Measurements from ENCODE around the gene ANKHD1.

ANKHD1 gene

DNA sequence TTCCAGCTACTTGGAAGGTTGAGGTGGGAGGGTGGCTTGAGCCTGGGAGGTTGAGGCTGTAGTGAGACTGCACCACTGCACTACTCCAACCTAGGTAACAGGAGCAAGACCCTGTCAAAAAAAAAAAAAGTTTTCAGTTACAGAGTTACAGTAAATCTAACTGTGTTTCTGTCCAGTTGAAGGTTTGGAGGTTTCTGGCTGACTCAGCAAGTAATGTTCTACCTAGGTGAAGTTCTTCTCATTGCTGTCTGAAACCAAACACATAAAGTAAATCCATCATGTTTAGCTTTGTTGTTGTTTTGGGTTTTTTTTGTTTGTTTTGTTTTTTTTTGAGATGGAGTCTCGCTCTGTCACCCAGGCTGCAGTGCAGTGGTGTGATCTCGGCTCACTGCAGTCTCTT is 7.9 kb upstream of the ANKHD1 start:
- Histone ChIP-seq H3K4me3 (replicated peaks; ENCODE audit: insufficient read depth, low read length) (no peak overlapping the region), H3K27ac (replicated peaks) (no peak overlapping the region), H3K27me3 (ENCODE audit: insufficient read depth, poor library complexity, severe bottlenecking) (no peaks in the 10 kb centered on the region)
- no peak for DNase-seq (ENCODE audit: low read depth in 1 of 2, low spot score in 1 of 2)
- TF ChIP-seq SPI1 (IDR thresholded peaks at IDR 0.05; ENCODE audit: borderline replicate concordance, low read depth) (no peak), GABPA (IDR thresholded peaks at IDR 0.05; ENCODE audit: low read depth) (no peak)
- TF ChIP-seq, protein P1, sequence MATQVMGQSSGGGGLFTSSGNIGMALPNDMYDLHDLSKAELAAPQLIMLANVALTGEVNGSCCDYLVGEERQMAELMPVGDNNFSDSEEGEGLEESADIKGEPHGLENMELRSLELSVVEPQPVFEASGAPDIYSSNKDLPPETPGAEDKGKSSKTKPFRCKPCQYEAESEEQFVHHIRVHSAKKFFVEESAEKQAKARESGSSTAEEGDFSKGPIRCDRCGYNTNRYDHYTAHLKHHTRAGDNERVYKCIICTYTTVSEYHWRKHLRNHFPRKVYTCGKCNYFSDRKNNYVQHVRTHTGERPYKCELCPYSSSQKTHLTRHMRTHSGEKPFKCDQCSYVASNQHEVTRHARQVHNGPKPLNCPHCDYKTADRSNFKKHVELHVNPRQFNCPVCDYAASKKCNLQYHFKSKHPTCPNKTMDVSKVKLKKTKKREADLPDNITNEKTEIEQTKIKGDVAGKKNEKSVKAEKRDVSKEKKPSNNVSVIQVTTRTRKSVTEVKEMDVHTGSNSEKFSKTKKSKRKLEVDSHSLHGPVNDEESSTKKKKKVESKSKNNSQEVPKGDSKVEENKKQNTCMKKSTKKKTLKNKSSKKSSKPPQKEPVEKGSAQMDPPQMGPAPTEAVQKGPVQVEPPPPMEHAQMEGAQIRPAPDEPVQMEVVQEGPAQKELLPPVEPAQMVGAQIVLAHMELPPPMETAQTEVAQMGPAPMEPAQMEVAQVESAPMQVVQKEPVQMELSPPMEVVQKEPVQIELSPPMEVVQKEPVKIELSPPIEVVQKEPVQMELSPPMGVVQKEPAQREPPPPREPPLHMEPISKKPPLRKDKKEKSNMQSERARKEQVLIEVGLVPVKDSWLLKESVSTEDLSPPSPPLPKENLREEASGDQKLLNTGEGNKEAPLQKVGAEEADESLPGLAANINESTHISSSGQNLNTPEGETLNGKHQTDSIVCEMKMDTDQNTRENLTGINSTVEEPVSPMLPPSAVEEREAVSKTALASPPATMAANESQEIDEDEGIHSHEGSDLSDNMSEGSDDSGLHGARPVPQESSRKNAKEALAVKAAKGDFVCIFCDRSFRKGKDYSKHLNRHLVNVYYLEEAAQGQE (IDR thresholded peaks at IDR 0.05; ENCODE audit: insufficient replicate concordance, low read depth) = no peak
- TF ChIP-seq, protein P2, sequence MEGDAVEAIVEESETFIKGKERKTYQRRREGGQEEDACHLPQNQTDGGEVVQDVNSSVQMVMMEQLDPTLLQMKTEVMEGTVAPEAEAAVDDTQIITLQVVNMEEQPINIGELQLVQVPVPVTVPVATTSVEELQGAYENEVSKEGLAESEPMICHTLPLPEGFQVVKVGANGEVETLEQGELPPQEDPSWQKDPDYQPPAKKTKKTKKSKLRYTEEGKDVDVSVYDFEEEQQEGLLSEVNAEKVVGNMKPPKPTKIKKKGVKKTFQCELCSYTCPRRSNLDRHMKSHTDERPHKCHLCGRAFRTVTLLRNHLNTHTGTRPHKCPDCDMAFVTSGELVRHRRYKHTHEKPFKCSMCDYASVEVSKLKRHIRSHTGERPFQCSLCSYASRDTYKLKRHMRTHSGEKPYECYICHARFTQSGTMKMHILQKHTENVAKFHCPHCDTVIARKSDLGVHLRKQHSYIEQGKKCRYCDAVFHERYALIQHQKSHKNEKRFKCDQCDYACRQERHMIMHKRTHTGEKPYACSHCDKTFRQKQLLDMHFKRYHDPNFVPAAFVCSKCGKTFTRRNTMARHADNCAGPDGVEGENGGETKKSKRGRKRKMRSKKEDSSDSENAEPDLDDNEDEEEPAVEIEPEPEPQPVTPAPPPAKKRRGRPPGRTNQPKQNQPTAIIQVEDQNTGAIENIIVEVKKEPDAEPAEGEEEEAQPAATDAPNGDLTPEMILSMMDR (IDR thresholded peaks at IDR 0.05; ENCODE audit: insufficient read depth, low read length) = no peak

DNA sequence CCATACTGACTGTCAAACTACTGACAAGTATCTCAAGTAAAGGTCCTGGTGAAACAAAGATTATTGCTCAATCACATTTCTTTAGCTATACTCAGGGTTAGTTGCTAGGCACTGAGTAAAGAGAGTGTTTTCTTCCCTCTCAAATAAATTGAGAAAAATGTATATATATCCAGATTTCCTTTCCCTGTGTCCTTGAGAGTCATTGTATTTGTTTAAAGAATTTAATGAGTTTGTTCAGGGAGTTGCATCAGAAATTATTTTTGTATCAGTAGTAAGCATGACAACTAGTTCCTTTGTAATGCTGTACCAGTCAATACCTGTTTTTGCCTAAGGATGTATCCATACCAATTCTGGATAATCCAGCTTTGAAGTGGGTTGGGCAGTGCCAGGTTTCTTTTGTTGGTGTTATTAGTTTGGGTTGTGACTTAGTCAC is 3.2 kb upstream of the ANKHD1 start:
- H3K27ac ChIP-seq (replicated peaks) = peak overlapping the region; percentile 42
- no peaks in the 10 kb centered on the region for H3K27me3 ChIP-seq (ENCODE audit: insufficient read depth, poor library complexity, severe bottlenecking)
- no peak overlapping the region for H3K4me3 ChIP-seq (replicated peaks; ENCODE audit: insufficient read depth, low read length)
- no peak for DNase-seq (ENCODE audit: low read depth in 1 of 2, low spot score in 1 of 2)
- TF ChIP-seq POLR2AphosphoS5 (IDR thresholded peaks at IDR 0.05; ENCODE audit: low read depth) (no peak), GABPA (IDR thresholded peaks at IDR 0.05; ENCODE audit: low read depth) (no peak), SPI1 (IDR thresholded peaks at IDR 0.05; ENCODE audit: borderline replicate concordance, low read depth) (no peak)
- TF ChIP-seq, protein P1 (IDR thresholded peaks at IDR 0.05; ENCODE audit: insufficient replicate concordance, low read depth) = no peak
- TF ChIP-seq, protein P2 (IDR thresholded peaks at IDR 0.05; ENCODE audit: insufficient read depth, low read length) = no peak

DNA sequence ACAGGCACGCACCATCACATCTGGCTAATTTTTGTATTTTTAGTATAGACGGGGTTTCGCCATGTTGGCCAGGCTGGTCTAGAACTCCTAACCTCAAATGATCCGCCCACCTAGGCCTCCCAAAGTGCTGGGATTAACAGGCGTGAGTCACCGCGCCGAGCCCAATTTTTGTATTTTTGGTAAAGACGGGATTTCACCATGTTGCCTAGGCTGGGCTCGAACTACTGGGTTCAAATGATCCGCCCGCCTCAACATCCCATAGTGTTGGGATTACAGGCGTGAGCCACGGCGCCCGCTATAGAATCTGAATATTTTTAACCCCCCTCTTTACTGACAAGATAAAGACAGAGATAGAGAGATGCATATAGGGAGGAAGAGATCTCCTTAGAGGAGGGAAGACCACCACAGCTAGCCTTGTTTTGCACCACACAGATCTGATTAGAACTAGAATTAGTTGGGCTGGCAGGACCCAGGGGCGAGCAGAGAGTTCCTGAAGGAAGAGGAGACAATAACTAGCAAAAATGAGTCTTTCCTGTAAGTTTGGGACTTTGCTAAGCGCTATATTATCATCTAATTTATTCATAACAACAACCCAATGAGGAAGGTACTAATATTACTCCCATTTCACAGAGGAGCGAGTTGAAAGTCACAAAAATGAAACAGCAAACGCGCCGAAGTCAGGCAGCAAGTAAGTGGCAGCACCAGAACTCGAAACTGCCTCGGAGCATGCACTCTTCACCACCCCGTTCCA is 1.5 kb upstream of the ANKHD1 start:
- H3K27ac ChIP-seq (replicated peaks) = peak overlapping the region; percentile 92
- peak overlapping the region; percentile 95 for H3K4me3 ChIP-seq (replicated peaks; ENCODE audit: insufficient read depth, low read length)
- H3K27me3 ChIP-seq (ENCODE audit: insufficient read depth, poor library complexity, severe bottlenecking) = no peaks in the 10 kb centered on the region
- no peak for DNase-seq (ENCODE audit: low read depth in 1 of 2, low spot score in 1 of 2)
- no peak for TF ChIP-seq POLR2AphosphoS5 (IDR thresholded peaks at IDR 0.05; ENCODE audit: low read depth)
- TF ChIP-seq, protein P1 (IDR thresholded peaks at IDR 0.05; ENCODE audit: insufficient replicate concordance, low read depth) = no peak
- TF ChIP-seq, protein P2 (IDR thresholded peaks at IDR 0.05; ENCODE audit: insufficient read depth, low read length) = no peak
- TF ChIP-seq SPI1 (IDR thresholded peaks at IDR 0.05; ENCODE audit: borderline replicate concordance, low read depth) = no peak
- no peak for TF ChIP-seq GABPA (IDR thresholded peaks at IDR 0.05; ENCODE audit: low read depth)
